GM15510 (cell line): ENCODE measurements around the gene CLMN.

Source experiments
- POLR2A ChIP-seq: IDR thresholded peaks from 3 replicates; pipeline ENCODE4 v1.6.1; 2011; ENCODE audit warnings: borderline replicate concordance; ENCODE audit not compliant: insufficient read length; ENCODE audit errors: extremely low read depth

Gene CLMN

GRCh38 chr14:95291859-95292542 is 27.7 kb downstream of the CLMN start:
- TF ChIP-seq POLR2A = no peak

DNA sequence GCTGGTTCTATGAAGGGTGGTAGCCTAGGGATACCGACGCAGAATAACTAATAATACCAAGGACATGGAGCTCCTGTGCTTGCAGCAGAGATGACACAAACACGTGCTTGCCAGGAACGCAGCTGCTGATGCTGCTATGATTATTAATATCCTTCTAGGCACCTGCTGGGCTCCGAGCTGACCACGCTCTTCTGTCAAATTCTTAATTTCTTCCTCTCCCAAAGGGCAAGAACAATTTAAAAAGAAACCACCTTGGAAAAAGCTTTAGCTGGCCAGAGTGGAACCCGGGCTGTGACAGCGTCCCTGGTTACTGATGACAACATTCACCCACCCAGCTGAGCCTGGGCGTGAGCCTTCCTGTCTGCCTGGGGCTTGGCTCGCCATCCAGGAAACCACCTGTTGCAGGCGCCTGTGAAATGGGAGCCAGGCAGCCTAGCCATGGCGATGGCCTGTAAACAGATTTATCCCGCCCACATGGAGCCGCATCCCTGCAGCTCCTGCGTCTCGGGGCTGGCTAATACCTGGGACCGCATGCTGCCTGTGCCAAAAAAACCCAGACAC is 28.8 kb downstream of the CLMN start:
- TF ChIP-seq POLR2A = no peak

DNA sequence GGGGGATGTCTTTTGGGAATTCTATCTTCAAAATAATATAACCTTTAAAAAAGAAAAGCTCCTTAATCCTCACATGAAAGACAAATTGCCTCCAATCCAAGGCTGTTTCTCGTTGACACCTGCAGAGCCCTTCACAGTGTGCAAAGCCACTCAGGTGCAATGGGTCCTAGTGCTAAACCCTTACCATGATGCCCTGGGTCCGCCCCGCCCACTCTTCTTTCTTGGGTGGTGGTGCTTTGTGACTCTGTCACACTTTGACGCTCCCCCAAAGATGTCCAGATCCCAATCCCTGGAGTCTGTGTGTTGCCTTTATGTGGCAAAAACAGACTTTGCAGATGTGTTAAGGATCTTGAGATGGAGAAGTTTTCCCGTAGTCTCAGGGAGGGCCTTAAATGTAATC is 29.7 kb downstream of the CLMN start:
- TF ChIP-seq POLR2A = no peak

DNA sequence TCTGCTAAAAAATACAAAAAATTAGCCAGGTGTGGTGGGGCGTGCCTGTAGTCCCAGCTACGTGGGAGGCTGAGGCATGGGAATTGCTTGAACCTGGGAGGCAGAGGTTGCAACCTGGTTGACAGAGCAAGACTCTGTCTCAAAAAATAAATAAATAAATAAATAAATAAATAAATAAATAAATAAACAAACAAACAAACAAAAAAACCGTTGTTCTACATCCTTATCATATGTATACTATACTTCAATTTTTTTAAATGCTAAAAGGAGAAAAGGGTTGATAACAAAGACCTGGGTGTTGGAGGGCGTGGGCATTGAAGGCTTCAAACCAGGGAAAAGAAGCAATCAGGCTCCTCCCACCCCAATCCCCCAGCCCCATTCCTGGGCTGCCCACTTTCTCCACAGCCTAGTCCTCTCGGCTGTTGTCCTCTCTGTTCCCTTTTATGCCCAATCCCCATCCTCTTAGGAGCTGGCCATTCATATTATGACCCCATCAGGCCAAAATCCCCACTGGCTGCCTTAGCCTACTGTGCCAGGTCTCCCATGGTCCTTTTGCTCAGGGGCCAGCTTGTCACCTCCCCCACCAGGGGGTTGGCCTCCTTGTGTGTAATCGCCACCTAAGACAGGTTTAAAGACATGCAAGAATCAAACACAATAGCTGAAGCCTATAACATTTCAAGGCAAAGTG is 30.2 kb downstream of the CLMN start:
- no peak for TF ChIP-seq POLR2A

- no peak for TF ChIP-seq POLR2A
Measured at GRCh38 chr14:95288672-95289322, 30.9 kb downstream of the CLMN start.

- TF ChIP-seq POLR2A = no peak
Measured at GRCh38 chr14:95287176-95287754, 32.4 kb downstream of the CLMN start.

DNA sequence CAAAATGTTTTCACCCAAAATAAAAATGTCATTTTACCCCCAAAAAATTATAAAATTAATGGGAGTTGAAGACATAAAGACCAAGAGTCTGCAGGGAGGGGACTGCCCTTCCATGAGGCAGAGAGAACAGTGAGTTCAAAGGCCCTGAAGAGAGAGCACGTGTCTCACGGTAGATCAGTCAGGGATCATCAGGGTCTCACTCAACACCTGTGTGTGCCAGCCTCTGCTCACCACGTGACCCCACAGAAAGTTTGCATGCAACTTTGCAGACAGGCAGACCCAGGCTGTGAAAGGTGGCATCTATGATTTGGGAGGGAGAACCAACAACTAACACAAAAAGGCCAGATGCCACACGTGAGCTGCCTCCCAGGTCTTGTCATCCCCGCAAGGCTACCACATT is 33.1 kb downstream of the CLMN start:
- TF ChIP-seq POLR2A = no peak

- TF ChIP-seq POLR2A = no peak
Measured at GRCh38 chr14:95285566-95285965, 34.1 kb downstream of the CLMN start.

- no peak for TF ChIP-seq POLR2A
Measured at GRCh38 chr14:95282354-95282985, 37.2 kb downstream of the CLMN start.

DNA sequence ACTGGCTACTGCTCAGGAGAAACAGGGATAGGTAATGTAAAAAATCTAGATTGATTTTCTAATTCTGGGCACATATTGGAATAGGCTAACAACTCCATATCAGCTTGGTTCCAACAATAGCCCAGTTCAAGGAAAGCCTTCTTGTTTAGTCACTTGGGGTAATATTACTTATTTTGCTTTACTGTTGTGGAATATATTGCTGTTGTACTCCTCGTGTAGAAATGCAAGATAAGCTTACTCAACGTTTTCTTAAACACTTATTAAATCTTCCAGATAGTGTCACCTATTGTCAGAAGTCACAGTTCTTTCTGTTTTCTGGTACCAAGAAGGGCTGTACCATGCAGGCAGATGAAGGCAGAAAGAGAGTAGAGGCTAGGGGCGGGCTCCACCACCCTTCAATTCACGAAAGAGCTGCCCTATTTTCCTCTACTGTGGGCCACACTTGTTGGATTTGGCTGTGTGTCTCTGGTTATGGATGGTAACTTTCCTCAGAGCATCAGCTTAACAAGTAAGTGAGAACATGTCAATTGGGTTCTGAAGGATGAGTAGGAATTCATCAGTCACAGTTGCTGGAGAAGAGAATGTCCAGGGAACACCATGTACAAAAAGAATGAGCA is 38.0 kb downstream of the CLMN start:
- TF ChIP-seq POLR2A = no peak

DNA sequence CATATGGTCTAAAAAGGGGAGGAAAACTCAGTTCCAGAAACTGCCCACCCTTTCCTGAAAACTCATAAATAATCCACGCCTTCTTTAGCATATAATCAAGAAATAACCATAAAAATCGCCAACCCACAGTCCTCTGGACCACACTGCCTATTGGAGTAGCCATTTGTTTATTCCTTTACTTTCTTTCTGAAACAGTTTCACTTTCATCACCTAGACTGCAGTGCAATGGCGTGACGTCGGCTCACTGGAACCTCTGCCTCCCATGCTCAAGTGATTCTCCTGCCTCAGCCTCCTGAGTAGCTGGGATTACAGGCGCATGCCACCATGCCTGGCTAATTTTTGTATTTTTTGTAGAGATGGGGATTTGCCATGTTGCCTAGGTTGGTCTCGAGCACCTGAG is 44.2 kb downstream of the CLMN start:
- no peak for TF ChIP-seq POLR2A

- TF ChIP-seq POLR2A = no peak
Measured at GRCh38 chr14:95274874-95275273, 44.8 kb downstream of the CLMN start.

GRCh38 chr14:95274279-95274678 is 45.4 kb downstream of the CLMN start:
- TF ChIP-seq POLR2A = no peak
